ENCODE results near the gene SLC45A3. TPM values are rescaled to one million over a fixed set of nuclear protein-coding genes. Genes with fewer than 3 reads are reported as not detected.

SLC45A3 gene
- total and polyA plus RNA-seq, 3 experiments from 2014 or later, result 0.29 to 0.33 TPM; not detected in 1

GRCh38 chr1:205620269-205620668 lies 60.0 kb downstream of the SLC45A3 start:
- Histone ChIP-seq H3K4me1 (ENCODE audit: insufficient read depth, low read length) (peaks cover 8% of the 10 kb centered on the region), H3K27ac (ENCODE audit: low read depth, low read length) (no peak overlapping the region), H3K4me3 (ENCODE audit: low read length) (no peak overlapping the region), H3K36me3 (ENCODE audit: insufficient read depth, low read length) (peaks cover 37% of the 10 kb centered on the region), H3K27me3 (ENCODE audit: insufficient read depth, low read length, poor library complexity, severe bottlenecking) (no peaks in the 10 kb centered on the region), H3K9me3 (ENCODE audit: low read length) (no peaks in the 10 kb centered on the region)
- peak overlapping the region in 6 of 8 donors; percentile 21 to 88 (median 50) for H3K27ac Mint-ChIP-seq
- DNase-seq, result no peak
- peaks cover 27 to 48% (median 39%) of the 10 kb centered on the region in 3 donors for H3K4me1 Mint-ChIP-seq
- CTCF ChIA-PET, result interaction anchor here (1.4 kb wide), 1 partner anchor 28 kb away, joined by 4 read pairs; no protein-coding TSS in a partner anchor
- H3K4me3 Mint-ChIP-seq, result no peak overlapping the region
- POLR2A ChIA-PET, result no interaction called here
- no peaks in the 10 kb centered on the region for H3K27me3 Mint-ChIP-seq
- H3K36me3 Mint-ChIP-seq, result peaks cover 5 to 84% (median 23%) of the 10 kb centered on the region in 3 donors
- no peaks in the 10 kb centered on the region for H3K9me3 Mint-ChIP-seq

- H3K4me3 Mint-ChIP-seq, result no peak overlapping the region
- Histone ChIP-seq H3K4me3 (ENCODE audit: low read length) (no peak overlapping the region), H3K27ac (ENCODE audit: low read depth, low read length) (no peak overlapping the region), H3K36me3 (ENCODE audit: insufficient read depth, low read length) (peaks cover 40% of the 10 kb centered on the region), H3K4me1 (ENCODE audit: insufficient read depth, low read length) (no peaks in the 10 kb centered on the region), H3K9me3 (ENCODE audit: low read length) (no peaks in the 10 kb centered on the region), H3K27me3 (ENCODE audit: insufficient read depth, low read length, poor library complexity, severe bottlenecking) (no peaks in the 10 kb centered on the region)
- H3K36me3 Mint-ChIP-seq, result peaks cover 5 to 82% (median 25%) of the 10 kb centered on the region in 3 donors
- ChIA-PET CTCF (interaction anchor here (1.4 kb wide), 1 partner anchor 27 kb away, joined by 4 read pairs; no protein-coding TSS in a partner anchor), POLR2A (no interaction called here)
- no peaks in the 10 kb centered on the region for H3K27me3 Mint-ChIP-seq
- peaks cover 18 to 45% (median 37%) of the 10 kb centered on the region in 3 donors for H3K4me1 Mint-ChIP-seq
- no peaks in the 10 kb centered on the region for H3K9me3 Mint-ChIP-seq
- peak overlapping the region in 1 of 8 donors; percentile 88 for H3K27ac Mint-ChIP-seq
- no peak for DNase-seq
Measured at GRCh38 chr1:205619376-205619775, 60.9 kb downstream of the SLC45A3 start.

- H3K27ac Mint-ChIP-seq, result peak overlapping the region in 2 of 8 donors; percentile 45 to 54
- H3K27ac ChIP-seq (ENCODE audit: low read depth, low read length), result no peak overlapping the region
- POLR2A ChIA-PET, result no interaction called here
Measured at GRCh38 chr1:205616563-205617293, 63.6 kb downstream of the SLC45A3 start.

GRCh38 chr1:205615789-205616188 lies 64.5 kb downstream of the SLC45A3 start:
- Mint-ChIP-seq H3K27me3 (no peaks in the 10 kb centered on the region), H3K4me1 (peaks cover 27 to 56% (median 51%) of the 10 kb centered on the region in 3 donors), H3K4me3 (no peak overlapping the region), H3K27ac (peak overlapping the region in 5 of 8 donors; percentile 45 to 78 (median 66)), H3K36me3 (peaks cover 5 to 88% (median 26%) of the 10 kb centered on the region in 3 donors), H3K9me3 (no peaks in the 10 kb centered on the region)
- no peak for DNase-seq
- ChIA-PET POLR2A (no interaction called here), CTCF (interaction anchor here (1.0 kb wide), 2 partner anchors 24 to 42 kb away, joined by 3 to 4 read pairs; no protein-coding TSS in a partner anchor)
- Histone ChIP-seq H3K27ac (ENCODE audit: low read depth, low read length) (no peak overlapping the region), H3K36me3 (ENCODE audit: insufficient read depth, low read length) (peaks cover 37% of the 10 kb centered on the region), H3K4me1 (ENCODE audit: insufficient read depth, low read length) (peaks cover 7% of the 10 kb centered on the region), H3K4me3 (ENCODE audit: low read length) (no peak overlapping the region), H3K27me3 (ENCODE audit: insufficient read depth, low read length, poor library complexity, severe bottlenecking) (no peaks in the 10 kb centered on the region), H3K9me3 (ENCODE audit: low read length) (no peaks in the 10 kb centered on the region)

More at GRCh38 chr1:205616563-205617293, 63.6 kb downstream of the SLC45A3 start:
- peaks cover 5 to 83% (median 27%) of the 10 kb centered on the region in 3 donors for H3K36me3 Mint-ChIP-seq
- no peaks in the 10 kb centered on the region for H3K9me3 Mint-ChIP-seq
- DNase-seq, result no peak
- no peaks in the 10 kb centered on the region for H3K4me1 ChIP-seq (ENCODE audit: insufficient read depth, low read length)
- no peaks in the 10 kb centered on the region for H3K9me3 ChIP-seq (ENCODE audit: low read length)
- CTCF ChIA-PET, result interaction anchor here (1.0 to 1.2 kb wide), 2 partner anchors 25 kb away, joined by 3 read pairs; no protein-coding TSS in a partner anchor
- H3K4me3 ChIP-seq (ENCODE audit: low read length), result no peak overlapping the region
- no peak overlapping the region for H3K4me3 Mint-ChIP-seq
- H3K36me3 ChIP-seq (ENCODE audit: insufficient read depth, low read length), result peaks cover 37% of the 10 kb centered on the region
- peaks cover 19 to 50% (median 42%) of the 10 kb centered on the region in 3 donors for H3K4me1 Mint-ChIP-seq
- no peaks in the 10 kb centered on the region for H3K27me3 Mint-ChIP-seq
- H3K27me3 ChIP-seq (ENCODE audit: insufficient read depth, low read length, poor library complexity, severe bottlenecking), result no peaks in the 10 kb centered on the region

- no peaks in the 10 kb centered on the region for H3K27me3 Mint-ChIP-seq
- ChIA-PET CTCF (interaction anchor here (1.3 to 3.0 kb wide), 4 partner anchors 17 to 45 kb away, joined by 4 to 9 read pairs (median 6); partner anchors contain the start of gene ELK4), POLR2A (no interaction called here)
- Histone ChIP-seq H3K27ac (ENCODE audit: low read depth, low read length) (no peak overlapping the region), H3K4me1 (ENCODE audit: insufficient read depth, low read length) (peaks cover 19% of the 10 kb centered on the region), H3K27me3 (ENCODE audit: insufficient read depth, low read length, poor library complexity, severe bottlenecking) (no peaks in the 10 kb centered on the region), H3K36me3 (ENCODE audit: insufficient read depth, low read length) (peaks cover 29% of the 10 kb centered on the region), H3K9me3 (ENCODE audit: low read length) (no peaks in the 10 kb centered on the region), H3K4me3 (ENCODE audit: low read length) (no peak overlapping the region)
- H3K9me3 Mint-ChIP-seq, result no peaks in the 10 kb centered on the region
- H3K36me3 Mint-ChIP-seq, result peaks cover 0 to 85% (median 19%) of the 10 kb centered on the region in 3 donors
- peak overlapping the region in 2 of 8 donors; percentile 33 to 56 for H3K27ac Mint-ChIP-seq
- H3K4me1 Mint-ChIP-seq, result peaks cover 32 to 60% (median 58%) of the 10 kb centered on the region in 3 donors
- H3K4me3 Mint-ChIP-seq, result no peak overlapping the region
- DNase-seq, result no peak
Measured at GRCh38 chr1:205613854-205614412, 66.4 kb downstream of the SLC45A3 start.

DNA sequence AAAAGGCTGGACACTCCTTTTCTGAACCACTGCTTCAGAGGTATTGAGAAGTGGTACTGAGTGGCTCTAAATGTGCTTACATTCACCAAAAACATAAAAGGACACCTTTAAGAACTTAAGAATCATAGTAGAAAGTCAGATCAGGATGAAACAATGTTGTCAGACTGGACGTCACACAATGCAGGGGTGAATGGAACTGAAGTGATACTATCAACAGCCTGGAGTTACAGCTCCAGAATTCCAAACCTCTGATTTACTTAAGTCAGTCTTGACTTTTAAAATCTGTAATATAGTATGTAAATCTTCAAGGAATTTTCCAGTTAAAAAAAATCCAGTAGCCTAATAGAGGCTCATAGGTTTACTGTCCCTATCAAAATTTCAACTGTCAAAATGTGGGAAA lies 67.8 kb downstream of the SLC45A3 start:
- H3K36me3 Mint-ChIP-seq, result peaks cover 0 to 84% (median 21%) of the 10 kb centered on the region in 3 donors
- no peak for DNase-seq
- Histone ChIP-seq H3K9me3 (ENCODE audit: low read length) (no peaks in the 10 kb centered on the region), H3K27ac (ENCODE audit: low read depth, low read length) (no peak overlapping the region), H3K36me3 (ENCODE audit: insufficient read depth, low read length) (peaks cover 20% of the 10 kb centered on the region), H3K4me1 (ENCODE audit: insufficient read depth, low read length) (peaks cover 19% of the 10 kb centered on the region), H3K4me3 (ENCODE audit: low read length) (no peak overlapping the region), H3K27me3 (ENCODE audit: insufficient read depth, low read length, poor library complexity, severe bottlenecking) (no peaks in the 10 kb centered on the region)
- no peak overlapping the region for H3K27ac Mint-ChIP-seq
- POLR2A ChIA-PET, result no interaction called here
- H3K4me3 Mint-ChIP-seq, result no peak overlapping the region
- H3K9me3 Mint-ChIP-seq, result no peaks in the 10 kb centered on the region
- H3K4me1 Mint-ChIP-seq, result peaks cover 34 to 69% (median 68%) of the 10 kb centered on the region in 3 donors
- no peaks in the 10 kb centered on the region for H3K27me3 Mint-ChIP-seq
- CTCF ChIA-PET, result interaction anchor here (0.7 to 3.0 kb wide), 3 partner anchors 20 to 461 kb away, joined by 3 to 9 read pairs (median 7); partner anchors contain the start of gene ELK4

- no peaks in the 10 kb centered on the region for H3K9me3 ChIP-seq (ENCODE audit: low read length)
- H3K4me1 Mint-ChIP-seq, result peaks cover 34 to 69% (median 68%) of the 10 kb centered on the region in 3 donors
- H3K27me3 ChIP-seq (ENCODE audit: insufficient read depth, low read length, poor library complexity, severe bottlenecking), result no peaks in the 10 kb centered on the region
- H3K9me3 Mint-ChIP-seq, result no peaks in the 10 kb centered on the region
- H3K4me3 ChIP-seq (ENCODE audit: low read length), result no peak overlapping the region
- no peak overlapping the region for H3K4me3 Mint-ChIP-seq
- ChIA-PET CTCF (interaction anchor here (0.7 to 3.0 kb wide), 2 partner anchors 21 to 460 kb away, joined by 3 to 9 read pairs; no protein-coding TSS in a partner anchor), POLR2A (no interaction called here)
- no peak overlapping the region for H3K27ac Mint-ChIP-seq
- H3K27ac ChIP-seq (ENCODE audit: low read depth, low read length), result no peak overlapping the region
- no peaks in the 10 kb centered on the region for H3K27me3 Mint-ChIP-seq
- peaks cover 19% of the 10 kb centered on the region for H3K4me1 ChIP-seq (ENCODE audit: insufficient read depth, low read length)
- no peak for DNase-seq
- H3K36me3 ChIP-seq (ENCODE audit: insufficient read depth, low read length), result peaks cover 20% of the 10 kb centered on the region
- peaks cover 0 to 86% (median 21%) of the 10 kb centered on the region in 3 donors for H3K36me3 Mint-ChIP-seq
Measured at GRCh38 chr1:205612104-205612503, 68.2 kb downstream of the SLC45A3 start.

All from CD8-positive, alpha-beta memory T cell (primary cell).